Right renal pelvis (tissue), 4 donors: ENCODE measurements around the gene PAEP. TPM values are rescaled to one million over a fixed set of nuclear protein-coding genes. Genes with fewer than 3 reads are reported as not detected.
"Not testable (repeated sequence)": the region's sequence is repeated elsewhere in the genome, so short reads cannot be mapped to it uniquely, and the experiment has no call there.

Source experiments
- DNase-seq, 4 donors: peaks; one replicate each; pipeline ENCODE4 v3.0.0-alpha.2; 2013; ENCODE audit warnings: low read depth in 4 of 4, low spot score in 3 of 4, missing footprints in 1 of 4
- polyA plus RNA-seq, 4 donors: library from polyadenylated mRNA; unstranded; fragments of 120-200 nt; gene quantifications; one replicate each; pipeline ENCODE4 v1.2.1, GENCODE V29; 2013; ENCODE audit not compliant: insufficient read length in 4 of 4

PAEP gene
- polyA plus RNA-seq, 4 donors, result 0.12 TPM; not detected in 3

GRCh38 chr9:135525241-135526088, 36.1 kb upstream of the PAEP start:
- DNase-seq, result no peak

GRCh38 chr9:135526089-135526729, 35.3 kb upstream of the PAEP start:
- no peak for DNase-seq

GRCh38 chr9:135526730-135527571, 34.6 kb upstream of the PAEP start:
- no peak for DNase-seq

GRCh38 chr9:135528842-135529435, 32.6 kb upstream of the PAEP start:
- DNase-seq, result not testable (repeated sequence)

- no peak for DNase-seq
These were observed 31.4 kb upstream of the PAEP start for GRCh38 chr9:135530146-135530545.

- DNase-seq, result no peak
These were observed 30.5 kb upstream of the PAEP start for GRCh38 chr9:135531096-135531495.

- DNase-seq, result no peak
These were observed 28.4 kb upstream of the PAEP start for GRCh38 chr9:135533113-135533512.

GRCh38 chr9:135533674-135534073, 27.9 kb upstream of the PAEP start:
- DNase-seq, result no peak

DNA sequence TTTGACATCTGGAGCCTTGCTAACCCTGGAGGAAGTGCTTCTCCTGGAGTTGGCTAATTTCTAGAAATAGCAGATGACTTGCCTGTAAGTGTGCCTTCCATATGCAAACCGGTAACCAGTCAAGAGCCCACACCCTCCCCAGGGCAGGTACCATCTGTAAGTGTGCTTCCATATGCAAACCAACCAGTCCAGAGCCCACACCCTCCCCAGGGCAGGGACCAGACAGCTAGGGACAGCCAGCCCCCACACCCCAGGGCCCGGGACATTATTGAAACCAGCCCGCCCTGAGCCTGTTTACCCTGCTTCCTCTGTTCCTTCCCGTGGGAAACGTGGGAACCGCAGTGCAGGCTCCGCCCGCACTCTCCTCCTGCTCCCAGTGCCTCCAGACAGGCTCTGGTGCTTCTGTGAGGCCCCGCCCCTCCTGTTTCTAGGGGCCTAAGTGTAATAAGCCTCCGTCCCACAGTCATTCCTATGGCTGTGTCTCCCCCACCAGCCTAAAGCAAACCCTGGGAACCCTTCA, 27.3 kb upstream of the PAEP start:
- not testable (repeated sequence) for DNase-seq

DNA sequence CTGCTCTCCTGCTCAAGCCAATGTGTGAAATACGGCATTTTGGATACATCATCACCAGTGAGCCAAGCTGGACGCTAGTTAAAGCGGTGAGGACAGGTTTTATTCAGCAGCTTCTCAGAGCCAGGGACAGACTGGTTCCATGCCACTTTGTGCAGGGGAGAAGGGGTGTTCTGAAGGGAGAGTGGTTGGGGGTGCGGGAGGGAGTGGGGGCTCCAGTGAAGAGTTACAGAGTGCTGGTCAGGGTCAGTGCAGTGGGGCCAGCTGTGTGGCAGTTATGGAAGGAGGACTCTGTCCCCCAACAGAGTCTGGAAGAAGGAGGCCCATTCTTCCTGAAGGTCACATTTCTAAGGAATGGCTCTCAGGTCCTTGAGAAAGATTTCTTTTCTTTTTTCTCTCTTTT, 26.7 kb upstream of the PAEP start:
- not testable (repeated sequence) for DNase-seq

DNA sequence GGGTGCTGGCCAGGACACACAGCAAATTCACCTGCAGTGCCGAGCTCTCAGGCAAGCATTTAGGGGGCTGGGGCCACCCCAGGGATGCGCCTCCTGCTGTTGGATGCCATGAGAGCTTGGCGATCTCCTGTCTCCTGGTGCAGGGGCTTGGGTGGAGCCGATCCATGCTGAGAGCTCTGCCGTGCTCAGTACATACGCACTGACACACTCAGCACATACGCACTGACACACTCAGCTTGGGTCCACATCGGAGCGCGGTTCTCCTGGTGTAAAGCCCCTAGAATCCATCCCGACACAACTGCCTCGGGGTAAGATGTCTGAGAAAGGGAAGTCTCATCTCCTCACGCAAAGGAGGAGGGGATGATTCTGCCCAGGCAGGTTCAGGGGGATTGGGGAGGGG, 25.9 kb upstream of the PAEP start:
- not testable (repeated sequence) for DNase-seq

DNA sequence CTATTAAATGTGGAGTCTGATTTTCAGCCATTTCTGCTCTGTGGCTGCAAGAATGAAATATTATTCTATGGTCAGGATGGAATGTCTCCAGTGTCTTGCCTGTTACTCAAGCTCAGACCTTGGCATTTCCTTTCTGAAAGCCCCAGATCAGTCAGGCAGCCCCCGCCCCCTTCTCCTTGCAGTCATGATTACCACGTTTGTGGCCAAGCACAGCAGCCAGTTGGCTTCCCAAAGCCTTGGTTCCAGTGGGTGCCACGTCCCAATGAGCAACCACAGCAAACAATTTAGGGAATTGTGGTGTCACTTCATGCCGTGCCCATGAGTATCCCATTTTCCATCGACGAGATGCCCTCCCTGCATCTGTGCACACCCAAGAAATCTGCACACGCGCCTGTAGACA, 25.3 kb upstream of the PAEP start:
- no peak for DNase-seq

DNA sequence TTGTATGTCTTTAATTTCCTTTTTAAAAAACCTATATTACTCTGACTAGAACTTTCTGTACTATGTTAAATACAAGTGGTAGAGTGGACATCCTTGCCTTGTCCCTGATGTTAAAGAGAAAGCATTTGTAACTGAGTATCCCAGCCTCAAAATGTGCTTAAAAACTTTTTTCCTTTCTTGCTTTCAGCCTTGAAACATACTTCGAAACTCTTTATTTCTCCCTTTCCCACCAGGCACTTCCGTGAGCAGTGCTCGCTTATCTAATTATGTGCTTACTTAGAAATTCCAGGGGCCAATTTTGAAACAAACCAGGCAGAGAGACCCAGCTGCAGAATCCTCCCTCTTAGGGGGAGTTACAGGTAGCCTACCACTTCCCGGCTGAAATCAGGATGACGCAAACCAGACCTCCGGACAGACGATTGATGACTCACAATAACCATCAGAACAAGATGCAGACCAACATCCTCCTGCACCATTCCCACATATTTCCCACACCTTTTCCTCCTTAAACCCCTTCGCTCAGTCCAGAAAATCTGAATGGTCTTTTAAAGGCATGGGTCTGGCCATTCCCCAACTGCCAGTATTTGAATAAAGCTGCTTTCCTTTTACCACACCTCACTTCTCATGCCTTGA, 18.2 kb upstream of the PAEP start:
- DNase-seq, result not testable (repeated sequence)

DNA sequence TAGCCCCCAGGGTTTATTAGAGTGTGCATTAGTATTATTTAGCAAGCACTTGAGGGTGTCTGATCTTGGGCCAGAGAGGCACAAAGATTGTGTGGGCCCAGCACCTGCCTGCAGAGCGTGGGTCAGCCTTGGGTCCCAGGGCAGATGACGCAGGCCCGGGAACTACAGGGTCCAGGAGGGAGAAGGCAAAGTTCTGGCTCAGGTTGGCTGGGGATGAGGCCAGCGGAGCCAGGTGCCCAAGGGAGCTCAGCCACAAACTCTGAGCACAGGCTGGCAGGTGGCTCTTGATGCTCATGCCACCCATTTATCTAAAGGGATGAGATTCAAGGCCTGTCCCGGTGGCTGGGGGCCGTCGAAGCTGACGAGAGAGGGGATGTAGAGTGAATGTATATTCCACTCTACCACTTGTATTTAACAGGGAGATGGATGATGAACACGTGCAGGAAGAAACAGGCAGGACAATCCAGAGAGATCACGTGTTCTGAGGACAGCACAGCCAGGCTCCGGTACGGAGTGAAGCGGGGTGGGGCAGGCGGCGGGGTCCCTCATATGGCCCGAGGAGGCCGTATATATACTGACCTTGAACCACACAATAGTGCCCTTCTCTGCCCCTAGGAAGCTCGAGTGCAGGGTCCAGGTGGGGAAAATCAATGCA, 16.4 kb upstream of the PAEP start:
- no peak for DNase-seq

DNA sequence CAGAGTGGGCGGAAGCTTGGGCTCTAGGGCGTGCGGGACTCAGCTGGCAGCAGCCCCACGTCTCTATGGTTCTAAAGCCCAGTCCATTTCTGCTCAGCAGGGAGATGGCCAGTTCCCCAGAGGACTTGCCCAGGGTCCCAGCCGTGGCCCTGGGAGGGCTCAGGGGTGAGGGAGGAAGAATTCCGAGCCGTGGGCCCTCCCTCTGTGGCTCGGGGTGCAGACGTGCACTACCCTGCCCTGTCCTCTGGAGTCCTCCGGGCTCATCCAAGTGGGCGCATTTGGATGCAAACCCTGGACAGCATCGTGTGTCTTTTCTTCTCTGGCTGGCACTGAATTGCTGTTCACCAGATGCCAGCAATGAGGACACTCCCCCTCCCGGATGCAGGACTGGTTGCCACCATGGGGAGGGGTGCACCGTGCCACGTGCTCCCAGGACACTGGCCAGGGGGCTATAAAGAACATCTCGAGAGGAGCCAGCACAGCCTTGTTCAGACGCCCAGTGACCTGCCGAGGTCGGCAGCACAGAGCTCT, 15.8 kb upstream of the PAEP start, which contains the start of gene OBP2A:
Gene OBP2A, plus strand, starts transcription at position 481 of the 531 bp plus-strand sequence. CDS start 55 bp downstream, outside the sequence.
- DNase-seq, result not testable (repeated sequence)

DNA sequence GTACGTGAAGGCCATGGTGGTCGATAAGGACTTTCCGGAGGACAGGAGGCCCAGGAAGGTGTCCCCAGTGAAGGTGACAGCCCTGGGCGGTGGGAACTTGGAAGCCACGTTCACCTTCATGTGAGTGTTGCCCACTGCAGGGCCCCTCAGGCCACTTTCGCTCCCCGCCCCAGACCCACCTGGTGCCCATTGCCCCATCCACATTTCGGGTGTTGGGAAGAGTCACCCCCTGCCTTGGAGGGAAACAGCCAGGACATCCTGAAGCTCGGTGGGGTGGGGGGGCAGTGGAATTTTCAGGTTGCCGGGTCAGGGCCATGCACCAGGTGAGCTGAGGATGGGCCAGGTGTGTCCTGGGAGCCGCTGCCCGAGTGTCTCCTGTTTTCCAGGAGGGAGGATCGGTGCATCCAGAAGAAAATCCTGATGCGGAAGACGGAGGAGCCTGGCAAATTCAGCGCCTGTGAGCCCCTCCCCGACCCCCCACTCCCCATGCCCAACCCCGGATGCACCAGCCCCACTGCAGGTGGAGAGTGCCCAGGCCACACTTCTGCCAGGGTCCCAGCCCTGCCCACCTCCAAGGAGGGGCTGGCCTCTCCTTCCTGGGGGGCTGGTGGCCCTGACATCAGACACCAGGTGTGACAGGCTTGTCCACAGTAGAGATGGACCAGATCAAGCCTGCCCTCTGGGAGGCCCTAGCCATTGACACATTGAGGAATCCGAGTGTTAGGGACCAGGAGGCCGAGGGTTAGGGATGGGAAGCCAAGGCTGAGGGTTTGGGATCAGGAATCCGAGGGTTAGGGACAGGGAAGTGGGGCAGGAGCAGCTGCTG, 14.6 kb upstream of the PAEP start:
- not testable (repeated sequence) for DNase-seq

DNA sequence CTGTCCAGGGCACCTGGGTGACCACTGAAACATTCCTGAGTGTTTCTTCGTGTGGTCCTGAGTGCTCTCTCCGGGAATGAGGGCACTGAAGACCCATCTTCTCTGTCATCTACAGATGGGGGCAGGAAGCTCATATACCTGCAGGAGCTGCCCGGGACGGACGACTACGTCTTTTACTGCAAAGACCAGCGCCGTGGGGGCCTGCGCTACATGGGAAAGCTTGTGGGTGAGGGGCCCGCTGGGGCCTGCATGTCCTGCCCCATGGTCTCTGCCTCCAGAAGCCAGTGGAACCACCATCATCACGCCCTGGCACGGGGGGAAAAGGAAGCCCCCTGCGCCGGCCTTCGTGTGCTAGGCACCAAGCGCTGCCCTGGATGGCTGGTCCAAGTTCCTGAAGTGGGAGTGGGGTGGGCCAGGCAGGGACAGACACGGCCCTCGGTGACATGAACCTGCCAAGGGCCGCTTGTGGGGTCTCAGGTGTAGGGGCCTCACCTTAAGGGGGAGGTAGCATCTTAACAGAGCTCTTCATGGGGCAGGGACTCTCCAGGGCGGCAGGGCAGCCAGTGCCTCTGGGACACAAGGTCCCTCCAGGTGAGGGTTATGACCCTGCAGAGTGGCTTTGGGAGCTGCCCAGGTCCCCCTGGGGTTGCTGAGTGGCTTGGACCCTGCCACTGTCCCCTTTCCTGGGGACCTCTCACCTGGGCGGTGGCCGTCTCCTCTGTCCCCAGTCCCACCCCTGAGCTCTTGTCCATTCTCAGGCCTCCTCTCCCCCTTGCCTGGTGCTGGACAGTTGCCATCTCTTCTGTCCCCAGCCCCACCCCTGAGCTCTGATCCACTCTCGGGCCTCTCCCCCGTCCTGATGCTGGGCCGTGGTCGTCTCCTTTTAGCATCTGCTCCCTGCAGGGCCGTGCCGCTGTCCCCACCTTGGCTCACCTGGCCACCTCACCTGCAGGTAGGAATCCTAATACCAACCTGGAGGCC, 13.5 kb upstream of the PAEP start:
- no peak for DNase-seq
